Liver (tissue), 9 donors: Measurements from ENCODE around the gene CCT6B. TPM values are rescaled to one million over a fixed set of nuclear protein-coding genes. Genes with fewer than 3 reads are reported as not detected.
A peak's percentile ranks its signal among the peaks of the same experiment; 100 is the strongest.

Source experiments
- DNase-seq: peaks from one replicate; pipeline ENCODE4 v3.0.0-alpha.2; 2017; ENCODE audit warnings: low spot score
- H3K27ac ChIP-seq, 2 donors: one replicate each; pipeline ENCODE4 v1.7.0; 2013; ENCODE audit warnings: inconsistent platforms in 2 of 2, low read length in 2 of 2, control low read depth in 1 of 2, low read depth in 1 of 2, mild to moderate bottlenecking in 1 of 2
- H3K27me3 ChIP-seq, 4 donors: one replicate each; pipeline versions ENCODE4 v1.6.1 to v1.7.0; 2013; ENCODE audit warnings: low read length in 3 of 4, inconsistent platforms in 1 of 4, mild to moderate bottlenecking in 1 of 4, moderate library complexity in 1 of 4; ENCODE audit not compliant: control insufficient read depth in 4 of 4, insufficient read depth in 4 of 4
- H3K36me3 ChIP-seq, 4 donors: one replicate each; pipeline versions ENCODE4 v1.6.1 to v1.7.0; 2013; ENCODE audit warnings: low read length in 3 of 4, mild to moderate bottlenecking in 3 of 4, low read depth in 1 of 4, moderate library complexity in 1 of 4; ENCODE audit not compliant: control insufficient read depth in 4 of 4, insufficient read depth in 3 of 4
- H3K4me1 ChIP-seq, 4 donors: one replicate each; pipeline versions ENCODE4 v1.6.1 to v1.7.0; 2013; ENCODE audit warnings: low read length in 3 of 4, mild to moderate bottlenecking in 3 of 4, moderate library complexity in 1 of 4; ENCODE audit not compliant: control insufficient read depth in 4 of 4, insufficient read depth in 4 of 4
- H3K4me3 ChIP-seq, 3 donors: one replicate each; pipeline versions ENCODE4 v1.6.1 to v1.7.0; 2013; ENCODE audit warnings: low read length in 3 of 3, control low read depth in 1 of 3, low read depth in 1 of 3, mild to moderate bottlenecking in 1 of 3
- H3K9ac ChIP-seq, 2 donors: one replicate each; pipeline ENCODE4 v1.7.0; 2013; ENCODE audit warnings: low read length in 2 of 2, mild to moderate bottlenecking in 2 of 2, moderate library complexity in 2 of 2, control low read depth in 1 of 2, low read depth in 1 of 2
- H3K9me3 ChIP-seq, 4 donors: one replicate each; pipeline versions ENCODE4 v1.6.1 to v1.7.0; 2013; ENCODE audit warnings: low read length in 3 of 4; ENCODE audit not compliant: control insufficient read depth in 4 of 4
- ATF3 ChIP-seq: IDR thresholded peaks from 2 replicates; pipeline ENCODE4 v1.6.1; 2016; ENCODE audit warnings: antibody characterized with exemption
- CTCF ChIP-seq: fragments of 150-350 bp; IDR thresholded peaks from 2 replicates; pipeline ENCODE4 v1.5.1; 2017; ENCODE audit warnings: improper control_type of control experiment, low read depth, low read length; ENCODE audit not compliant: missing input control
- EGR1 ChIP-seq, 2 donors: IDR thresholded peaks; 2 replicates each; pipeline ENCODE4 v1.6.1; 2016 to 2018; ENCODE audit warnings: antibody characterized with exemption in 2 of 2, low read depth in 2 of 2
- FOXA1 ChIP-seq: IDR thresholded peaks from 2 replicates; pipeline ENCODE4 v1.6.1; 2016; ENCODE audit warnings: antibody characterized with exemption
- FOXA2 ChIP-seq: IDR thresholded peaks from 2 replicates; pipeline ENCODE4 v1.6.1; 2016; ENCODE audit warnings: antibody characterized with exemption
- GABPA ChIP-seq, 2 donors: IDR thresholded peaks in 1 of 2; conservative IDR thresholded peaks in 1 of 2; 2 replicates each; pipeline ENCODE4 v1.6.1; 2016; ENCODE audit warnings: antibody characterized with exemption in 2 of 2, mild to moderate bottlenecking in 1 of 2, moderate library complexity in 1 of 2
- HNF4A ChIP-seq, 2 donors: conservative IDR thresholded peaks; 2 replicates each; pipeline ENCODE4 v1.6.1; 2016; ENCODE audit warnings: antibody characterized with exemption in 2 of 2, mild to moderate bottlenecking in 2 of 2
- HNF4G ChIP-seq: IDR thresholded peaks from 2 replicates; pipeline ENCODE4 v1.6.1; 2016; ENCODE audit warnings: antibody characterized with exemption
- JUND ChIP-seq, 2 donors: IDR thresholded peaks; 2 replicates each; pipeline ENCODE4 v1.6.1; 2016; ENCODE audit warnings: antibody characterized with exemption in 2 of 2
- NR2F2 ChIP-seq: IDR thresholded peaks from 2 replicates; pipeline ENCODE4 v1.6.1; 2016; ENCODE audit warnings: antibody characterized with exemption
- RAD21 ChIP-seq, 2 donors: IDR thresholded peaks; 2 replicates each; pipeline ENCODE4 v1.6.1; 2016; ENCODE audit warnings: antibody characterized with exemption in 2 of 2, mild to moderate bottlenecking in 2 of 2
- REST ChIP-seq: IDR thresholded peaks from 2 replicates; pipeline ENCODE4 v1.6.1; 2016; ENCODE audit warnings: antibody characterized with exemption, mild to moderate bottlenecking
- RXRA ChIP-seq, 2 donors: IDR thresholded peaks; 2 replicates each; pipeline ENCODE4 v1.6.1; 2017 to 2018; ENCODE audit warnings: antibody characterized with exemption in 2 of 2, mild to moderate bottlenecking in 1 of 2
- SP1 ChIP-seq: IDR thresholded peaks from 2 replicates; pipeline ENCODE4 v1.6.1; 2018; ENCODE audit warnings: antibody characterized with exemption, mild to moderate bottlenecking
- YY1 ChIP-seq: IDR thresholded peaks from 2 replicates; pipeline ENCODE4 v1.6.1; 2016; ENCODE audit warnings: antibody characterized with exemption, mild to moderate bottlenecking
- WGBS: extraction: QIAGEN DNeasy Blood & Tissue Kit; methylation state at CpG from one replicate; pipeline ENCODE4 v1.1.7; 2013; 5-methylcytosine and 5-hydroxymethylcytosine counted together
- polyA plus RNA-seq, 2 donors: library from polyadenylated mRNA; stranded (reverse) in 1 of 2; unstranded in 1 of 2; fragments of 200-250 nt in 1 of 2; fragments of >200 nt in 1 of 2; fragmentation: Nextera tagmentation in 1 of 2; extraction: Ambion mirVana in 1 of 2; gene quantifications; one replicate each; pipeline versions ENCODE4 v1.2.1 to v1.2.3, GENCODE V29; 2013 to 2015
- total RNA-seq, 2 donors: library from RNA; depleted of rRNA; stranded (reverse); fragments of >200 nt; gene quantifications; one replicate each; pipeline ENCODE4 v1.2.3, GENCODE V29; 2014
- TF ChIP-seq, protein P1 (sequence below): IDR thresholded peaks from 2 replicates; pipeline ENCODE4 v1.6.1; 2016; ENCODE audit warnings: antibody characterized with exemption
- donor health status: healthy.
- donor health status: healthy.
- donor health status: healthy.
- donor health status: healthy.
- donor health status: healthy.

CCT6B gene
- total and polyA plus RNA-seq, 4 donors: 0.82 to 2.2 (median 1.4) TPM

DNA sequence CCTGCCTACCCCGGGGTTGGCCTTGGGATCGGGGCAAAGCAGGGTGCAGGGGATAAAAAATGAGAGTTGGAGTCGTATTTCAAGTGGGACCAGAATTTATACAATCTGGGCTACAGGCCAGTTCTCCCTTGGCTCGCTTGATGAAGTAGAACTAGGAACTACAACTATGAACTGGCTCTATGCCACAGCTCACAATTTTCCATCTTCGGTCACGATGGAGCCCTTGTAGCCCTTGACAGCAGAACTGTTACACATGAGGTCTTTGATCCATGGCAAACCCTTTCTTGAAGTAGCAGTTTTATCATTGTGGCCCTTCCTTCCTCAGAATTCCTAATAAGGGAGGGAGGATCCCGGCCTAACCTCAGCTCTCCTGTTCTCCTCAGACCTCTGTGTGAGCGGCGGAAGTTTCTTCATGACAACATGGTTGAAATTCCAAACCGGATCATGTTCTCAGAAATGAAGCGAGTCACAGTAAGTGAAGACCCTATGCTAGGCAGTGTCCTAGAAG lies 36.1 kb upstream of the CCT6B start:
- no peaks in the 10 kb centered on the region for H3K4me1 ChIP-seq
- H3K36me3 ChIP-seq: peaks cover 0 to 37% (median 22%) of the 10 kb centered on the region in 4 donors
- 73% methylated on average over 11 of the region's 11 CpGs for WGBS
- no peaks in the 10 kb centered on the region for H3K9me3 ChIP-seq
- no peaks in the 10 kb centered on the region for H3K27me3 ChIP-seq
- H3K9ac ChIP-seq: no peak overlapping the region
- H3K4me3 ChIP-seq: no peak overlapping the region
- H3K27ac ChIP-seq: no peak overlapping the region
- no peak for DNase-seq
- TF ChIP-seq FOXA2: no peak
- no peak for TF ChIP-seq ATF3
- peak; percentile 47 for TF ChIP-seq NR2F2
- no peak for TF ChIP-seq FOXA1
- TF ChIP-seq EGR1 (IDR thresholded peaks at IDR 0.05; ENCODE audit: low read depth in 2 of 2): no peak
- no peak for TF ChIP-seq CTCF
- peak in 1 of 2 donors; percentile 21 for TF ChIP-seq RXRA (IDR thresholded peaks at IDR 0.05)

DNA sequence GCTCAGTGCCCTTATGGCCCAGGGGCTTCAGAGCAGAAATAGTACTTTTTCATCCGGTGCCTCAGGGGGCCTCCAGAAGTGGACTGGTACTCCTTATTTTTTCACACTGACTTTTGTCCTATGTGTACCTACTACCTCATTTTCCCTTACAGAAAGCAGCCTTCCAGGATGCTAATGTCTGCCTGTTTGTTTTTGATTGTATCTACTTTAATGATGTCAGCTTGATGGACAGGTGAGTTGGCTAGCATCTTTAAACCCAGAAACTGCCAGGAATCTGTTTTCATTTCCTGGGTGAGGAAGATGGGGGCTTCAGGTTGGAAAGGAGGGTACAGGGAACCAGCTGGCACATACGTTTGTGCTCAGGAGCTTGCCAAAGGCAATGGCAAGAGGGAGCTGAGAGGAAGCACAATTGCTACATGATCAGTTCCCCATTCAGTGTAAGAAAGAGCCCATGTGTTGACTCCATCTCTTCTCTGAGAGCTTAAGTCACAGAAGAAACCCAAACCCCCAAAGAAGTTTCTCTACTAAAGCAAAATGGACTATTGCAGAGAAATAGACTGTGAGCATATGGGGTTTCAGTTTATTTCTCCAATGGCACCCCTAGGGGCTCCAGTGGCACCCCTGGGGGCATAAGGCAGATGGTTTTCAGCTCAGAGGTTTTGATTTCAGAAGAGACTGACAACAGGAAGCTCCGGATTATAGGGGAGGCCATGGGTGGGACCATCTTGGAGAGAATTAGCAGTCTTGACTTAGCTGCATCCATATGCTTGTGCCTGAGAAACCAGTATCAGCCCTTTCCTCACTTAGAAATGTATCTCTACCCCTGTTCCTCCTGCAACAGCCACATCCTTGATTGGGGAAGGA lies 35.4 kb upstream of the CCT6B start:
- no peak for TF ChIP-seq GABPA (IDR thresholded peaks at IDR 0.05 in 1 of 2, conservative IDR thresholded peaks at IDR 0.05 in 1 of 2)
- TF ChIP-seq HNF4A (conservative IDR thresholded peaks at IDR 0.05): no peak
- TF ChIP-seq HNF4G: no peak
- Histone ChIP-seq H3K9ac (no peak overlapping the region), H3K4me3 (no peak overlapping the region), H3K9me3 (no peaks in the 10 kb centered on the region), H3K4me1 (no peaks in the 10 kb centered on the region), H3K27me3 (no peaks in the 10 kb centered on the region), H3K36me3 (peaks cover 0 to 42% (median 30%) of the 10 kb centered on the region in 4 donors), H3K27ac (no peak overlapping the region)
- WGBS: 84% methylated on average over 3 of the region's 3 CpGs
- DNase-seq: no peak

DNA sequence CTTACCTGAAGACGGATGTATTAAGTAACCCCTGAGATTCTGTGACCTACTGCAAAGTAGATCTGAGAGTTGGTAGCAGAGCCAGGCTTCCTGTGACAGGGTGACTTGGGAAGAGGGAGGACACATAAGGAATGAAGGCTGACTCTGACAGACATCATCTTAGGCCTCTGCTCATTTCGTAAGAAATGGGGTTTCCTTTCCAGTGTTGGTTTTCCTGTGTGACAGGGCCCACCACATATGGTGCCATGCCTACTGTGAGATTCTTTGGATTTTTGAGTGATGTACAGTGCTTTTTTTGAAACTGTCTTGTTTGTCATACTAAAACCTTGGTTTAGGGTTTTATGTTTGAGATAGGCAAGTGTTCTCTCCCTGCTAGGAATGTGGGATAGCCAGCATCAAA lies 31.8 kb upstream of the CCT6B start:
- H3K9ac ChIP-seq: no peak overlapping the region
- no peak for DNase-seq
- WGBS: 86% methylated on average over 2 of the region's 2 CpGs

More for the DNA sequence above, 31.8 kb upstream of the CCT6B start:
- Histone ChIP-seq H3K27me3 (no peaks in the 10 kb centered on the region), H3K36me3 (peaks cover 0 to 55% (median 39%) of the 10 kb centered on the region in 4 donors), H3K4me3 (no peak overlapping the region), H3K4me1 (no peaks in the 10 kb centered on the region), H3K9me3 (no peaks in the 10 kb centered on the region), H3K27ac (no peak overlapping the region)
- TF ChIP-seq RAD21 (IDR thresholded peaks at IDR 0.05): no peak
- TF ChIP-seq HNF4A (conservative IDR thresholded peaks at IDR 0.05): no peak
- TF ChIP-seq JUND (IDR thresholded peaks at IDR 0.05): no peak
- no peak for TF ChIP-seq NR2F2
- TF ChIP-seq, protein P1, sequence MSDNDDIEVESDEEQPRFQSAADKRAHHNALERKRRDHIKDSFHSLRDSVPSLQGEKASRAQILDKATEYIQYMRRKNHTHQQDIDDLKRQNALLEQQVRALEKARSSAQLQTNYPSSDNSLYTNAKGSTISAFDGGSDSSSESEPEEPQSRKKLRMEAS: no peak
- TF ChIP-seq SP1: no peak
- TF ChIP-seq EGR1 (IDR thresholded peaks at IDR 0.05; ENCODE audit: low read depth in 2 of 2): no peak
- no peak for TF ChIP-seq RXRA (IDR thresholded peaks at IDR 0.05)
- no peak for TF ChIP-seq YY1
- TF ChIP-seq REST: no peak
- TF ChIP-seq CTCF: no peak
